ENCODE measurements around the gene USP6NL. TPM values are rescaled to one million over a fixed set of nuclear protein-coding genes. Genes with fewer than 3 reads are reported as not detected.

The USP6NL gene
- total RNA-seq, 3 donors from 2014 or later: 14.6 to 20.0 (median 19.8) TPM

GRCh38 chr10:11489591-11489990 lies 121.9 kb downstream of the USP6NL start:
- TF ChIP-seq, protein P1, sequence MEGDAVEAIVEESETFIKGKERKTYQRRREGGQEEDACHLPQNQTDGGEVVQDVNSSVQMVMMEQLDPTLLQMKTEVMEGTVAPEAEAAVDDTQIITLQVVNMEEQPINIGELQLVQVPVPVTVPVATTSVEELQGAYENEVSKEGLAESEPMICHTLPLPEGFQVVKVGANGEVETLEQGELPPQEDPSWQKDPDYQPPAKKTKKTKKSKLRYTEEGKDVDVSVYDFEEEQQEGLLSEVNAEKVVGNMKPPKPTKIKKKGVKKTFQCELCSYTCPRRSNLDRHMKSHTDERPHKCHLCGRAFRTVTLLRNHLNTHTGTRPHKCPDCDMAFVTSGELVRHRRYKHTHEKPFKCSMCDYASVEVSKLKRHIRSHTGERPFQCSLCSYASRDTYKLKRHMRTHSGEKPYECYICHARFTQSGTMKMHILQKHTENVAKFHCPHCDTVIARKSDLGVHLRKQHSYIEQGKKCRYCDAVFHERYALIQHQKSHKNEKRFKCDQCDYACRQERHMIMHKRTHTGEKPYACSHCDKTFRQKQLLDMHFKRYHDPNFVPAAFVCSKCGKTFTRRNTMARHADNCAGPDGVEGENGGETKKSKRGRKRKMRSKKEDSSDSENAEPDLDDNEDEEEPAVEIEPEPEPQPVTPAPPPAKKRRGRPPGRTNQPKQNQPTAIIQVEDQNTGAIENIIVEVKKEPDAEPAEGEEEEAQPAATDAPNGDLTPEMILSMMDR (IDR thresholded peaks at IDR 0.05): no peak
- Histone ChIP-seq H3K4me3 (no peak overlapping the region), H3K36me3 (ENCODE audit: low read depth) (no peaks in the 10 kb centered on the region), H3K4me1 (ENCODE audit: low read depth) (no peaks in the 10 kb centered on the region), H3K9me3 (no peaks in the 10 kb centered on the region)
- DNase-seq (no peak), ATAC-seq (no peak)
- intact Hi-C loops (cut with DNase I, micrococcal nuclease): no loop called here

GRCh38 chr10:11488126-11488525 lies 123.3 kb downstream of the USP6NL start:
- ATAC-seq (no peak), DNase-seq (no peak)
- TF ChIP-seq, protein P1 (IDR thresholded peaks at IDR 0.05): no peak
- Histone ChIP-seq H3K4me3 (no peak overlapping the region), H3K4me1 (ENCODE audit: low read depth) (no peaks in the 10 kb centered on the region), H3K9me3 (no peaks in the 10 kb centered on the region), H3K36me3 (ENCODE audit: low read depth) (no peaks in the 10 kb centered on the region)
- intact Hi-C loops (cut with DNase I, micrococcal nuclease): no loop called here

GRCh38 chr10:11483201-11484148 lies 128.0 kb downstream of the USP6NL start:
- Histone ChIP-seq H3K4me3 (no peak overlapping the region), H3K9me3 (no peaks in the 10 kb centered on the region), H3K36me3 (ENCODE audit: low read depth) (no peaks in the 10 kb centered on the region), H3K4me1 (ENCODE audit: low read depth) (no peaks in the 10 kb centered on the region)
- ATAC-seq: no peak
- no peak for DNase-seq
- intact Hi-C loops (cut with DNase I, micrococcal nuclease): no loop called here
- TF ChIP-seq, protein P1 (IDR thresholded peaks at IDR 0.05): no peak

DNA sequence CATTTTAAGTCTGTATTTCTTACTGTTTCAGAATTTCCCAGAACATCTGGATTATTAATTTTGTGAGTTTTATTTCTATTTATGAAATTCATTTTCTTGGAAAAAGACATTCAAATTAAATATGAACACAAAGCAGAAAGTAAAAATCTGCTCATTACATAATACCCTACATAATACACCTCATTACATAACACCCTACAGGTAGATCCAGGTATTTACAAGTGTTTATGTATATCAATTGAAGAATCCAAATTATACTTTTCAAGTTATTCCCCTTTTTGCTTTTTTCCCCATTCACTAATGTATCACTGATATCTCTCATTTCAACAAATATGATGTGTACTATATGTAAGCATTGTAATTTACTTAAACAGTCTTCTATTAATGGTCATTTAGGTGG lies 129.1 kb downstream of the USP6NL start:
- H3K36me3 ChIP-seq (ENCODE audit: low read depth): no peaks in the 10 kb centered on the region
- no peak for ATAC-seq
- TF ChIP-seq, protein P1 (IDR thresholded peaks at IDR 0.05): no peak
- intact Hi-C loops (cut with DNase I, micrococcal nuclease): no loop called here
- H3K9me3 ChIP-seq: no peaks in the 10 kb centered on the region
- no peak overlapping the region for H3K4me3 ChIP-seq
- no peaks in the 10 kb centered on the region for H3K4me1 ChIP-seq (ENCODE audit: low read depth)
- DNase-seq: no peak

DNA sequence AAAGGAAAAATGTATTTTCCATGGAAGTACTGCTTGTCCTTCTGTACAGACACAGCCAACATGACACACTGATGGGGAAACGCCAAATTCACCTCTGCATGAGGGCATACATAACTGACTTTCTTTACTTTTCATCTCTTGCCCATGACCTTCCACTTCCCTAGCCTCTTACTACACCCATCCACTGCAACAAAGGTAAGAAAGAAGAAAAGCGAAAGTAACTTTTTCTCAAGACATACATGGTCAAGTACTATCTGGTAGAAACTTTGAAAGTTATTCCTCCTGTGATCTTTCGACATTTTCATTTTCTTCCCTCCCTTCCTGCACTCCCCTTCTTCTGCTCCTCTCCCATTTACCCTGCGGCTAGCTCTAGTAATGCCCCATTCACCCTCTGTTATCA lies 130.8 kb downstream of the USP6NL start:
- intact Hi-C loops (cut with DNase I, micrococcal nuclease): no loop called here
- H3K4me3 ChIP-seq: no peak overlapping the region
- H3K36me3 ChIP-seq (ENCODE audit: low read depth): no peaks in the 10 kb centered on the region
- no peaks in the 10 kb centered on the region for H3K4me1 ChIP-seq (ENCODE audit: low read depth)
- no peak for ATAC-seq
- TF ChIP-seq, protein P1 (IDR thresholded peaks at IDR 0.05): no peak
- no peak for DNase-seq
- H3K9me3 ChIP-seq: no peaks in the 10 kb centered on the region

All from mucosa of descending colon (tissue), 3 donors.